ENCODE measurements around the gene NCAM1.

NCAM1 gene

GRCh38 chr11:113172382-113172951, 211.2 kb downstream of the NCAM1 start:
- no peaks in the 10 kb centered on the region for H3K9me2 ChIP-seq (replicated peaks; ENCODE audit: insufficient read depth, low read length)
- no peaks in the 10 kb centered on the region for H3K27me3 ChIP-seq (replicated peaks; ENCODE audit: insufficient read depth, low read length)
- H3K9ac ChIP-seq (ENCODE audit: low read length): no peak overlapping the region
- H3F3A ChIP-seq (ENCODE audit: insufficient read depth, low read length): no peaks in the 10 kb centered on the region
- no peaks in the 10 kb centered on the region for H3K4me1 ChIP-seq (ENCODE audit: low read length)
- H2AFZ ChIP-seq (ENCODE audit: low read length): no peak overlapping the region
- TF ChIP-seq EZH2phosphoT487 (IDR thresholded peaks at IDR 0.05; ENCODE audit: low read length) (no peak), CTCF (IDR thresholded peaks at IDR 0.05; ENCODE audit: low read length) (no peak), EZH2 (optimal IDR thresholded peaks at IDR 0.05; ENCODE audit: low read depth, low read length) (no peak)
- H3K27ac ChIP-seq (ENCODE audit: low read length): no peak overlapping the region
- H3K4me2 ChIP-seq (ENCODE audit: low read depth, low read length): no peak overlapping the region
- no peak overlapping the region for H3K4me3 ChIP-seq (ENCODE audit: low read length)
- no peaks in the 10 kb centered on the region for H3K79me2 ChIP-seq (ENCODE audit: low read length)
- H3K36me3 ChIP-seq (replicated peaks; ENCODE audit: insufficient read depth, low read length): no peaks in the 10 kb centered on the region
- H4K20me1 ChIP-seq (ENCODE audit: insufficient read depth, low read length): no peaks in the 10 kb centered on the region
- DNase-seq: no peak
- H3K9me3 ChIP-seq (replicated peaks; ENCODE audit: insufficient read depth, low read length): no peaks in the 10 kb centered on the region

GRCh38 chr11:113173126-113173525, 211.9 kb downstream of the NCAM1 start:
- Histone ChIP-seq H3K27ac (ENCODE audit: low read length) (no peak overlapping the region), H3K9me2 (replicated peaks; ENCODE audit: insufficient read depth, low read length) (no peaks in the 10 kb centered on the region), H3F3A (ENCODE audit: insufficient read depth, low read length) (no peaks in the 10 kb centered on the region), H2AFZ (ENCODE audit: low read length) (no peak overlapping the region), H3K4me1 (ENCODE audit: low read length) (no peaks in the 10 kb centered on the region), H3K4me2 (ENCODE audit: low read depth, low read length) (no peak overlapping the region), H3K9me3 (replicated peaks; ENCODE audit: insufficient read depth, low read length) (no peaks in the 10 kb centered on the region), H3K27me3 (replicated peaks; ENCODE audit: insufficient read depth, low read length) (no peaks in the 10 kb centered on the region), H3K9ac (ENCODE audit: low read length) (no peak overlapping the region), H3K36me3 (replicated peaks; ENCODE audit: insufficient read depth, low read length) (no peaks in the 10 kb centered on the region), H3K4me3 (ENCODE audit: low read length) (no peak overlapping the region), H3K79me2 (ENCODE audit: low read length) (no peaks in the 10 kb centered on the region), H4K20me1 (ENCODE audit: insufficient read depth, low read length) (no peaks in the 10 kb centered on the region)
- TF ChIP-seq CTCF (IDR thresholded peaks at IDR 0.05; ENCODE audit: low read length) (no peak), EZH2phosphoT487 (IDR thresholded peaks at IDR 0.05; ENCODE audit: low read length) (no peak), EZH2 (optimal IDR thresholded peaks at IDR 0.05; ENCODE audit: low read depth, low read length) (no peak)
- no peak for DNase-seq

GRCh38 chr11:113174882-113175281, 213.7 kb downstream of the NCAM1 start:
- H3K9me3 ChIP-seq (replicated peaks; ENCODE audit: insufficient read depth, low read length): no peaks in the 10 kb centered on the region
- H3K27me3 ChIP-seq (replicated peaks; ENCODE audit: insufficient read depth, low read length): no peaks in the 10 kb centered on the region
- no peak overlapping the region for H2AFZ ChIP-seq (ENCODE audit: low read length)
- no peaks in the 10 kb centered on the region for H3K9me2 ChIP-seq (replicated peaks; ENCODE audit: insufficient read depth, low read length)
- TF ChIP-seq EZH2 (optimal IDR thresholded peaks at IDR 0.05; ENCODE audit: low read depth, low read length) (no peak), CTCF (IDR thresholded peaks at IDR 0.05; ENCODE audit: low read length) (no peak), EZH2phosphoT487 (IDR thresholded peaks at IDR 0.05; ENCODE audit: low read length) (no peak)
- no peaks in the 10 kb centered on the region for H3K36me3 ChIP-seq (replicated peaks; ENCODE audit: insufficient read depth, low read length)
- DNase-seq: no peak
- no peaks in the 10 kb centered on the region for H3K79me2 ChIP-seq (ENCODE audit: low read length)
- H3K4me2 ChIP-seq (ENCODE audit: low read depth, low read length): no peak overlapping the region
- no peak overlapping the region for H3K4me3 ChIP-seq (ENCODE audit: low read length)
- H4K20me1 ChIP-seq (ENCODE audit: insufficient read depth, low read length): no peaks in the 10 kb centered on the region
- no peak overlapping the region for H3K27ac ChIP-seq (ENCODE audit: low read length)
- peaks cover 8% of the 10 kb centered on the region for H3K4me1 ChIP-seq (ENCODE audit: low read length)
- no peak overlapping the region for H3K9ac ChIP-seq (ENCODE audit: low read length)
- H3F3A ChIP-seq (ENCODE audit: insufficient read depth, low read length): no peaks in the 10 kb centered on the region
